Hematopoietic multipotent progenitor cell (in vitro differentiated cells): ENCODE results near the gene DUSP8. TPM values are rescaled to one million over a fixed set of nuclear protein-coding genes. Genes with fewer than 3 reads are reported as not detected.
"Not testable (repeated sequence)": the region's sequence is repeated elsewhere in the genome, so short reads cannot be mapped to it uniquely, and the experiment has no call there.

ENCODE experiments used
- DNase-seq, 3 donors: peaks; one replicate each; pipeline ENCODE4 v3.0.0-alpha.2; 2011 to 2015; ENCODE audit warnings: low read depth in 2 of 3, low spot score in 2 of 3
- total RNA-seq: library from RNA; depleted of rRNA; stranded (reverse); fragments of >200 nt; gene quantifications from one replicate; pipeline ENCODE4 v1.2.3, GENCODE V29; 2012

DUSP8 gene
- total RNA-seq, 1 donor: 1.1 TPM

- not testable (repeated sequence) for DNase-seq
Observed at GRCh38 chr11:1589191-1589963, 17.3 kb upstream of the DUSP8 start.

- DNase-seq: no peak
Observed at GRCh38 chr11:1586699-1587098, 14.6 kb upstream of the DUSP8 start.

- peak in 1 of 3 donors; percentile 51 for DNase-seq
Observed at GRCh38 chr11:1584661-1585370, 12.7 kb upstream of the DUSP8 start, which contains the start of gene KRTAP5-1. KRTAP5-1 (minus strand) TSS chr11:1585283; CDS start chr11:1585249, 34 bp downstream.

- not testable (repeated sequence) for DNase-seq
Observed at GRCh38 chr11:1582909-1583308, 10.8 kb upstream of the DUSP8 start.

DNA sequence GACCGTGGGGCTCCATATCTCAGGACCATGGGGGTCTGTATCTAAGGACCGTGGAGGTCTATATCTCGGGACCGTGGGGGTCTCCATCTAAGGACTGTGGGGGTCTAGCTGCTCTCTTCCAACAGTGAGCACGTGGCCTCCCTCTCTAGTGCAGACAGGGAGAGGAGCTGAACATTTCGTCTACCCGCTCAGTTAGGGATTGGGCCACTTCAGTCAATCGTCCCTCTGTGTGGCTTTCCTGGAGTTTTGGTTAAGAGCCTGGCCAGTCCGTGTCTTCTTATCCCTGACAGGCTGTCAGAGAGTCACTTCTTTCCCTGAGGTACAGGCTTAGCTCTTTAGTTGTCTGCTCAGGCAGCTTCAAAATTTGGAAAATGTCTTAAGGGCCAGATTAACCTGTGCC, 9.9 kb upstream of the DUSP8 start:
- DNase-seq: no peak

DNA sequence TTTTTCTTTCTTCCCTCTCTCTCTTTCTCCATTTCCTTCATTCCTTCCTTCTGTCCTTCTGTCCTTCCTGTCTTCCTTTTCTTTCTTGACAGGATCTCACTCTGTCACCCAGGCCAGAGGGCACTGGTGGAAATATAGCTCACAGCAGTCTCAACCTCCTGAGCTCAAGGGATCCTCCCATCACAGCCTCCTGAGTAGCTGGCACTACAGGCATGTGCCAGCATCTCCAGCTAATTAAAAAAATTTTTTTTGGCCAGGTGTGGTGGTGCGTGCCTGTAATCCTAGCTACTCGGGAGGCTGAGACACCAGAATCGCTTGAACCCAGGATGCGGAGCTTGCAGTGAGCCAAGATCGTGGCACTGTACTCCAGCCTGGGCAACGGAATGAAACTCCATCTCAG, 4.8 kb upstream of the DUSP8 start:
- no peak for DNase-seq

DNA sequence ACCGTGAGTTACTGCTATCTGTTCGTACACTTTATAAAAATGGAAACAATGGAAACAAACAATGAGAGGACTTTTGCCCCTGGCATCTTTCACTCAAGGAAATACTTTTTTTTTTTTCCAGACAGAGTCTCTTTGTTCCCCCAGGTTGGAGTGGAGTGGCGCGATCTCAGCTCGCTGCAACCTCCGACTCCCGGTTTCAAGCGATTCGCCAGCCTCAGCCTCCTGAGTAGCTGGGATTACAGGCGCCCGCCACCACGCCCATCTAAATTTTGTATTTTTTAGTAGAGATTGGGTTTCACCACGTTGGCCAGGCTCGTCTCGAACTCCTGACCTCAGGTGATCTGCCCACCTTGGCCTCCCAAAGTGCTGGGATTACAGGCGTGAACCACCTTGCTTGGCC, 3.7 kb upstream of the DUSP8 start:
- not testable (repeated sequence) for DNase-seq

DNA sequence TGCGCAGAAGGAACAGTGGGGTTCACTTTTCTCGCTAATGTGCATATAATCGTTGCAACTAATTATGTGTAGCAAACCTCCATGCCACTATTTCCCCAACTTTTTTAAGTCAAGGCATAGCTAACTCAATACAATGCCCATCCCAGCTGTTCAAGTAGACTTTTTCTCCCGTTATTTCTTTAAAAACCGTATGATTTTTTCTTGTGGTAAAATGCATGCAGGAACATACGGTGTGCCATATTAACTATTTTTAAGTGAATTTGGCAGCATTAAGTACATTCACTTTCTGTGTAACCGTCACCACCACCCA, 2.8 kb upstream of the DUSP8 start:
- no peak for DNase-seq

GRCh38 chr11:1574238-1574932, 2.3 kb upstream of the DUSP8 start:
- DNase-seq: peak in 1 of 3 donors; percentile 45

DNA sequence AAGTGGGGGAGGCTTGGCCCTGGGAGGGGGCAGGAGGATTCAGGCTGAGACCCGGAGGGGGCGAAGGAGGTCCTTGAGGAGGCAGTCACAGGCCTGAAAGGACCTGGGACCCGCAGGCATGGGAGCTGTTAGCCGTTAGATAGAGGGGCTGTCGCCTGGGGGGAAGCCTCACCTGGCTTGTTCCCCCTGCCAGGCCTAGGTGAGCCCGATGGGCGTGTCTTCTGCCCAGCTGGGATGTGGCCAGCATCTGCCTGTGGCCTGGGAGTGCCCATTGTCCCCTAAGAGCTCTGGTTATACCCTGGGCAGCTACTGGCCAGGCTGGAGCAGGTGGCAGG, 1.8 kb upstream of the DUSP8 start:
- no peak for DNase-seq

- no peak for DNase-seq
Observed at GRCh38 chr11:1573077-1573902, 1.2 kb upstream of the DUSP8 start.

GRCh38 chr11:1571760-1572196, 293 bp downstream of the DUSP8 start:
- no peak for DNase-seq

- DNase-seq: no peak
Observed at GRCh38 chr11:1570896-1571759, 943 bp downstream of the DUSP8 start.

- no peak for DNase-seq
Observed at GRCh38 chr11:1570531-1570895, 1.6 kb downstream of the DUSP8 start.

- DNase-seq: no peak
Observed at GRCh38 chr11:1570001-1570453, 2.0 kb downstream of the DUSP8 start.

DNA sequence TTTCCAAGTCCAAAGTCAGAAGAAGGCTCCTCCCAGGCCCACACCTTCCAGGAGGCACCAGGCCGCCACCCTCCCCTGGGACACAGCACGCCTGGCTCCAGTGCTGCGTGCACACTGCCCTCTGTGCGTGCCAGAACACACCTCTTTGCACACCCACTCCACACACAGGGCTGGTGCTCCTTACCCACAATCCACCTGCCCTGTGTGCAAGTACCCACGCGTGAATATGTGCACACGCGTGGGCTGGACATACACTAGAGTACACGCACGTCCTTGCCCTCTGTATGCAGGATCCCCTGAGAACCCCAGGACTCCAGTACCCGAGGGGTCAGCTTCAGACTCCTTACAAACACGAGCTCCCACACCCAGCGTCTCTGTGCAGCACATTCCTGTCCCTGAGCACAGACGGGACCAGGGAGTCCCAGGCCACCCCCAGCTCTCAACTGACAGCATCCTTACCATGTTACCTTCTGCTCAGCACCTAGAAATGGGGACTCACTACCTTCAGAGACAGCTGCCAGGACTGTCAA, 2.8 kb downstream of the DUSP8 start:
- no peak for DNase-seq

DNA sequence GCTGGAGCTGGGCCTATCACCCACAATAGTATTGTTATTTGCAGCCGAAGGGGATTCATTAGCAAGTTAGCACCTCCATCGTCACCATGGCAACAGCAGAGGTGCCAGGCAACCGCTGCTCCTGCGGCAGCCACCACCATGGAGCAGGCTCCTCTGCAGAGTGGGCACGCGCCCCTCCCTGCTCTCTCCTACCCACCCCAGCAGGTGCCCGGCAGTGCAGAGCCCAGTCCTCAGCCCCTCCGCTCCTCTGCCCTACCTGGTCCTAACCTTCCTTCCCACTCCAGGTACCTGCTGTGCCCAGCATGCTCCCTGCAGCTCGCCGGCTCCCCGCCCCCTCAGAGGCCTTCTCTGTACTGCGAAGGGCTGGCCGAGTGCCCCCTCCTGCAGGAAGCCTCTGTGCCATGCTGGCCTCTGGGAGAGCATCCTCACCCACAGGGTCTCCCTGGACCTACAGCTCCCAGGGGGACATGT, 3.6 kb downstream of the DUSP8 start:
- DNase-seq: peak in 1 of 3 donors; percentile 52

GRCh38 chr11:1567721-1568100, 4.4 kb downstream of the DUSP8 start:
- no peak for DNase-seq

DNA sequence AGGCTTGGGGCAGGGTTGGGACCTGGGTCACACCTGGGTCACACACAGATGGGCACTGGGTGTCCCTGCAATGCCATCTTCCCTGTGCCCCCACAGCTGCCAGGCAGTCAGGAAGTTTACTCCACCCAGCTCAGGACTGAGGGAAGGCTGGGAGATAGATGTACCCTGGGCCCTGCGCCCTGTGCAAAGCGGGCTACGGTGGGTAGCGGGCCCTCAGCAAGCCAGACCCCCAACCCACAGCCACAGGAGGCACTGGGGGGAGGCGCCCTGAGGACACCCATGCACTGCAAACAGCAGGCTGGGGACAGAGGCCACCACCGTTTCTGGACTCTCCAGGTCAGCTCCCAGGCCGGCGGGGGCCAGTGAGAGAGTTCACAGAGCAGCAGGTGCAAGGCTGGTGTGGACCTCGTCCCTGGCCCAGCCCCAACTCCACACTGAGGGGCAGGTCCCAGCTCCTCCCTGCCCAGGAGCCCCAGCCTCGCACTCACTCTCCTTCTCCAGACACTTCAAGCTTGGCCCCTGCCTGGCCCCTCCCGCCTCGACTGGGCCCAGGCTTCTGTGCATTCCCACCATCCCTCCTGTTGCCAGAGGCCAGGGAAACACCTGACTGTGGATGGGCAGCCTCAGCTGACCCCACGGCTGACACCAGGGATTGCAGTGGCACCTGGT, 4.9 kb downstream of the DUSP8 start:
- no peak for DNase-seq
